ENCODE results near the gene ZNF784.
"Not testable (repeated sequence)": the region's sequence is repeated elsewhere in the genome, so short reads cannot be mapped to it uniquely, and the experiment has no call there.

GRCh38 chr19:55582284-55582683 lies 42.1 kb downstream of the ZNF784 start:
- TF ChIP-seq USF2 (IDR thresholded peaks at IDR 0.05; ENCODE audit: low read depth, low read length); USF2 (CRISPR knock-in tag; IDR thresholded peaks at IDR 0.05; ENCODE audit: borderline replicate concordance); BCLAF1 (IDR thresholded peaks at IDR 0.05); CTCF (CRISPR knock-in tag; IDR thresholded peaks at IDR 0.05); GLI4 (CRISPR knock-in tag; IDR thresholded peaks at IDR 0.05; ENCODE audit: borderline replicate concordance); SOX5 (CRISPR knock-in tag; IDR thresholded peaks at IDR 0.05; ENCODE audit: borderline replicate concordance); NFYB (CRISPR knock-in tag; IDR thresholded peaks at IDR 0.05); BRD4 (CRISPR knock-in tag; IDR thresholded peaks at IDR 0.05); MEF2D (CRISPR knock-in tag; IDR thresholded peaks at IDR 0.05); ATF2 (CRISPR knock-in tag; IDR thresholded peaks at IDR 0.05); SAFB2 (CRISPR knock-in tag; IDR thresholded peaks at IDR 0.05; ENCODE audit: borderline replicate concordance, low read depth): not testable (repeated sequence)

Data from HepG2 (cell line).